ENCODE measurements around the gene RCVRN. TPM values are rescaled to one million over a fixed set of nuclear protein-coding genes. Genes with fewer than 3 reads are reported as not detected.

Gene RCVRN
- total RNA-seq: 0.12 TPM
- long read RNA-seq: 0 reads

DNA sequence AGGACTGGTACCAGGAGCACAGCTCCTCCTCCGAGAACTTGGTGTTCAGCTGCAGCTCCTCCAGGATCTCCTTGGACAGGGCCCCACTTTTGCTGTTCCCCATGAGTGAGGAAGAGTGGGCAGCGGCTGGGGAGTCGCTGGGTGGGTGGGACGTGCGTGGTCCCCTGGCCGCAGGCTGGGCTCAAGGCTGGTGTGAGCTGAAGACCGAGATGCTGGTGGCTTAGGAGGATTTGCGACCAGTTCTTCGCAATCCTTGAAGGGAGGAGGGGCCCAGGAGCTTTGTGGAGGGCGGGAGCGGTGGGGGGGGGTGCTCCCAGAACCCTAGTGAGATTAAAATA is at the start of gene RCVRN:
Gene RCVRN (minus strand): TSS at position 194 of the 338 bp plus-strand sequence. CDS start 91 bp downstream, at position 103.
- no peak for DNase-seq
- intact Hi-C loops (cut with micrococcal nuclease): no loop called here
- no peak for ATAC-seq

DNA sequence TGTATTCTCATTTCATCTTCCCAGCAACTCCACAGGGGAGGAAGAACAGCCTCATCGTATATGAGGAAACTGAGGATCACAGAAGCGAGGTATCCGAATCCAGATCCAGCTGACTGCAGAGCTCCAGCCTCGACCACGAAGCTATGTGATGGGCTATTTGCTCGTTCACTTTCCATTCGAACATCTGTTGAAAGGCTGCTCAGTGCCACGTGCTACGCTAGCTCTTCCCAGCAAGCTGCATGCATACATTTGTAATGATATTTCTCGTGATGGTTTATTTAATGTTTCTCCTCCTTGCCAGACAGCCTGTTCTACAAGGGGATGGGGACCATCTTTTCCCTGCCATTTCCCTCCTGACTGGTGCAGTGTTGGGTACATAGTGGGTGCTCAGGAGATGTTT is 48.4 kb upstream of the RCVRN start:
- ATAC-seq (no peak), DNase-seq (no peak)
- intact Hi-C loops (cut with micrococcal nuclease): no loop called here

- ATAC-seq (no peak), DNase-seq (no peak)
- intact Hi-C loops (cut with micrococcal nuclease): no loop called here
These were observed 46.7 kb upstream of the RCVRN start for GRCh38 chr17:9951803-9952202.

- intact Hi-C loops (cut with micrococcal nuclease): no loop called here
- DNase-seq (peak; percentile 55), ATAC-seq (peak; percentile 54)
These were observed 43.9 kb upstream of the RCVRN start for GRCh38 chr17:9948928-9949327.

DNA sequence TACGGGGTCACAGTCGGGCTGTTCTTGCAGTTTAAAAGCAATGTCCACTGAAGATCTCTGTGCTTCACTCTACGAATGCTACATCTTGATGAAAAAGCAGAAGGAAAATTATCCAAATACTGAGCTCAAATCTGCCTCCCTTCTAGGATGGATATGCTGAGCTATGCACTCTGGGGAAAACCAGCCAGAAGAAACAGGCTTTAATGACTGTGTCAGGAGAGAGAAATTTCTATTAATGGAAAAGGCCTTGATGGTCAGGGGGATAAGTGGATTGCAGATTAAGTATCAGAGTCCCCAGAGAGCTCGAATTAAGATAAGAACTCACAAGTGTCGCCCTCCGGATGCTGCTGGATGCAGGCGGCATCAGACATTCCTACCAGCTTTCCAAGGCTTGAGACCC is 39.6 kb upstream of the RCVRN start:
- no peak for ATAC-seq
- no peak for DNase-seq
- intact Hi-C loops (cut with micrococcal nuclease): no loop called here

- intact Hi-C loops (cut with micrococcal nuclease): no loop called here
- ATAC-seq (no peak), DNase-seq (no peak)
These were observed 38.3 kb upstream of the RCVRN start for GRCh38 chr17:9943343-9943742.

DNA sequence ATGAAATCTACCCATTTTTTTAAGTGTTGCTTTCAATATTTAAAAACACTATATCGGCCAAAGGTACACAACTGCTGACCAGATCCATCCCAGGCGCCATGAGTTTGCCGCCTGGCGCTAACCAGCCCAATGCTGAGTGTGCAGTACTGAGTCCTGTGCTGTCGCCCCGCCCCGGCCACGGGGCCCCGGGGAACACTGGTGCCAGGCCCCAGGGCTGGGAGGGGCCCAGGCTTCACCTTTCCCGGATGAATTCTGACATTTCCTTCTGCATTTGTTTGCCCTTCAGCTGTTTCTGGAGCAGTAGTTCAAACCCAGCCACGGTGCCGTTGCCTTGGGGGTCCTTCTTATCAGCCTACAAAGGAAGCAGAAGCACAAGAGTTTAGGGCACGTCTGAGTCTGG is 37.8 kb upstream of the RCVRN start:
- DNase-seq (no peak), ATAC-seq (no peak)
- intact Hi-C loops (cut with micrococcal nuclease): no loop called here

- ATAC-seq (no peak), DNase-seq (no peak)
These were observed 36.2 kb upstream of the RCVRN start for GRCh38 chr17:9941305-9941704.

DNA sequence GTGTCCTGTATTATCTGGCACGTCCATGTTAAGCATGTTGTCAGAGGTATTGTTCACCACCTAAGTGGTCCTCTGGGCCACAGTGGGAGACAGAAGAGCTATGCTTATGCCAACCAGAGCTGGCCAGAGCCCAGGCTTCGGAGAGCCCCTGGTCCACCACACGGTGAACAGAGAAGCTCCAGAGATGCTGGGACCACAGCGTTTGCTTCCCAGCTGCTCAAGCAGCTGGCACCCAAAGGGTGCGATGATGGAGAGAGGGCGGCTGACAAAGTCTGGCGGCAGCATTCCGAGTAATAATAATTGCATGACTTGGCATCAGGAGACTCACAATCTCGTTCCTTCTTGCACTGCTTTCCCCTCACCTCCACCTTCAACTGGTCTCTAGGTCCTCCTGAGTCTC is 35.8 kb upstream of the RCVRN start:
- ATAC-seq (no peak), DNase-seq (no peak)
- intact Hi-C loops (cut with micrococcal nuclease): no loop called here

More at GRCh38 chr17:9941305-9941704, 36.2 kb upstream of the RCVRN start:
- intact Hi-C loops (cut with micrococcal nuclease): no loop called here

DNA sequence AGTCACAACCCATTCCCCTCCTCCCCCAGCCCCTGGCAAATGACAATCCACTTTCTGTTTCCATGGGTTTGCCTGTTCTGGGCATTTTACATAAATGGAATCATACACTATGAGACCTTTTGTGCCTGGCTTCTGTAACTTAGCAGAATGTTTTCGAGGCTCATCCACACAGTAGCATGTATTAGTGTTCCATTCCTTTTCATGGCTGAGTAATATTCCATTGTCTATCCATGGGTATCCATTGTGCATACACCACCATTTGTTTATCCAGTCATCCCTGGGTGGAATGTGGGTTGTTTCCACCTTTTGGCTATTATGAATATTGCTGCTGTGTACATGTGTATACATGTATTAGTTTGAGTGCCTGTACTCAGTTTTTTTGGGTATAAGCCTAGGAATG is 33.7 kb upstream of the RCVRN start:
- DNase-seq (no peak), ATAC-seq (no peak)
- intact Hi-C loops (cut with micrococcal nuclease): no loop called here

- DNase-seq (no peak), ATAC-seq (no peak)
- intact Hi-C loops (cut with micrococcal nuclease): no loop called here
These were observed 32.8 kb upstream of the RCVRN start for GRCh38 chr17:9937901-9938300.

GRCh38 chr17:9937241-9937761 is 32.2 kb upstream of the RCVRN start:
- intact Hi-C loops (cut with micrococcal nuclease): no loop called here
- peak; percentile 88 for DNase-seq
- peak; percentile 94 for ATAC-seq

DNA sequence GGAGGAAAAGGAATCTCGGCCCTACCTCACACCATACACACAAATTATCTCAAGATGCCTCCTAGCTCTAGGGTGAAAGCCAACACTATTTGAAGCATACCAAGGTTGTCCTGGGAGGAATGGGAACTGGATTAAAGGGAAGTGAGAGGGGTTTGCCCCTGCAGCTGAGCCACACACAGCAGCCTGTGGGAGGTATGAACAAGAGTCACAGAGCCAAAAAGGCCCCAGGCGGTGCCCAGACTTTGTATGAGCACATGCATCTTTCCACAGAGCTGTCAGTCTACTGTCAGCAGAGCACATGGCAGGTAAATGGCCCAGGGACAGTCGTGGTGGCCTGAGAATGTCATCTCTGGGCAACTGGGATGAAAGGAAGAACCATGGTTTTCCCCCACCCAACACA is 31.0 kb upstream of the RCVRN start:
- no peak for DNase-seq
- intact Hi-C loops (cut with micrococcal nuclease): no loop called here
- ATAC-seq: no peak

DNA sequence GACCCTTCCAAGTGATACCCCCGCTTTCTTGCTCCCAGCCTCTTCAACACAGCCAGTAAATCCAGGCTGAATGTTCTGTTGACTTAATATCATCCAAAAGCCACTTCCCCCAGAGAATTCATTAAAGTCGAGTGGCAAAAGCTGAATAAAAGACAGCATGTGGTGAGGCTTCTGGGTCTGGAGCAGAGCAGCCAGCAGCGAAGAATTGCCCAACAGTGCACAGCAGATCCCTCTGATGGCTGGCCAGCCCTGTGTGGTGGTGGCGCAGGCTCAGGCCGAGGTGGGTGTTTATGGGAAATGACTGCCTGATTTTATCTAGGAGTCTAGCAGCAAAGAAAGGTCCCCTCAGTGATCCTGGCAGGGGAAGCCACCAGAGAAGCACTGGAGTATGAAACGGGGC is 30.3 kb upstream of the RCVRN start:
- intact Hi-C loops (cut with micrococcal nuclease): no loop called here
- DNase-seq (peak; percentile 53), ATAC-seq (peak; percentile 51)

DNA sequence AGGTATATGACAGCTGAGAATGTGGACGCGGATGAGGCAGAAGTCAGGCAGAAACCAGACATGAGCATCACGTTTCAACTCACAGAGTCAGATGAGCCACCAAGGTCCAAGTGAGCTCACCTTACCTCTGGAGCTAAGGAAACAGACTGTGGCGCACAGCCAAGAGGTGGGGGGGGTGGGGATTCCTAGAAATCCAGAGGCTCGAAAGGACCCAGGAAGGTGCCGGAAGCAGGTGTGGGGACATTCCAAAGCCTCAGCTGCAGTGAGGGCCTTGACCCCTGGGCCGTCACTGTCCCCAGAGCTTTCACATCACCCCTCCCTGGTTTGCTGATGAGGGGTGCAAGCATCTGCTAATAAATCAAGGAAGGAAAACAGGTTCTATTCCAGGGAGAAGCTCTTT is 29.3 kb upstream of the RCVRN start:
- DNase-seq: no peak
- ATAC-seq: no peak
- intact Hi-C loops (cut with micrococcal nuclease): no loop called here

- no peak for DNase-seq
- ATAC-seq: no peak
- intact Hi-C loops (cut with micrococcal nuclease): no loop called here
These were observed 27.4 kb upstream of the RCVRN start for GRCh38 chr17:9932491-9932890.

- intact Hi-C loops (cut with micrococcal nuclease): no loop called here
These were observed 26.2 kb upstream of the RCVRN start for GRCh38 chr17:9931144-9931741.

DNA sequence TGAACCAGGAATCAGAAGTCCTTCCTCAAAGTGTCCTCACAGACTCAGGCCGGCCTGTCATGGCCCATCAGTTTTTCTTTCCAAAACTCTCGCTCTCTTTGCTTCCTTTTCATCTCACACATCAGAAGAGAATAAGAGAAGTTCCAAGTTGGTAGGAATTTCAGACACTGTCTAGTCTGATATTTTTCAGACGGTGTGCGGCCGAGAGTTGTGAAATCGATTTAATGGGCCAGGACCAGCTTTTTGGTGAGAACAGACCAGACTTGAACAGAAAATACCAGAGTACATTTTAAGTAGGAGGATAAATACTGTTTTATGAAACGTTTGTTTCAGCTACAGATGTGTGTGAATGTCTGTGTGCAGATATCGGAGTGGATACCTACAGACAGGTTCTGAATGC is 24.8 kb upstream of the RCVRN start:
- peak; percentile 26 for DNase-seq
- intact Hi-C loops (cut with micrococcal nuclease): loop anchor here (10.0 kb wide), 1 partner anchor 685 kb away; no protein-coding TSS in a partner anchor
- ATAC-seq: peak; percentile 39

More at GRCh38 chr17:9931144-9931741, 26.2 kb upstream of the RCVRN start:
- DNase-seq (peak; percentile 36), ATAC-seq (no peak)

DNA sequence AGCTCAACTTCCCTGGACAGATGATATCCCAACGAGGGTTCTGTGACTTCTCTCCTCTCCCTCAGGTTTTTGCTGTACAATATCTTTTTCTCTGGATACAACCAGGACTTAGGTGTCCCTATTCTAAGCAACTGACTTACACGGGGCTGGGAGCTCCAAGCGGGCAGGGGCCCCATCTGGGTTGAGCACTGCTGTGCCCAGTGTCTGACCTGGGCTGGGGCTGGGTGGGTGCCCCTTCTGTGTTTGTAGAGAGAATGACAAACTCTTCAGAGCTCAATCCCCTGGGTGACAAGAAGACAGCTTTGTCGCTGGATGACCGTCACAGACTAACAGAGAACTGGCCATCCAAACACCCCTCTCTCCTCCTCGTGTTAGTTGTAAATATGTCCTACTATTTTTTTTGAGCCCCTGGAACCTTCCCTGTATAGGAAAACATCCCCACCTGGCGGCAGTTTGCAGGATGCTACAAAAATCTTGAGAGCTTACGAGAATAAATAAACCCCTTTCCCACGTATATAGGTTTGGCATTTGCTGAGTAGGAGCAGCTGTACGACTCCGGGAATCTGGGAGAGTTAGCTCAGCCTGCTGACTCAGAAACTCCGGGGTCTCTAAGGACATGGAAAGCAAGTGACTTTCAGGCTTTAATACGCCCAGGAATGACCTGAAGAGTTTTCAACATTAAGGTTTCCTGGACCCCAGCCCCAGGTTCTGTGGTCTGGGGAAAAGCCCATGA is 23.7 kb upstream of the RCVRN start:
- intact Hi-C loops (cut with micrococcal nuclease): loop anchor here (10.0 kb wide), 1 partner anchor 686 kb away; no protein-coding TSS in a partner anchor
- DNase-seq (no peak), ATAC-seq (peak; percentile 46)

- intact Hi-C loops (cut with micrococcal nuclease): loop anchor here (10.0 kb wide), 1 partner anchor 689 kb away; no protein-coding TSS in a partner anchor
- no peak for DNase-seq
- ATAC-seq: no peak
These were observed 21.2 kb upstream of the RCVRN start for GRCh38 chr17:9926150-9926804.

All from left ventricle myocardium superior (tissue), 1 donor.